Mesenchymal stem cell (in vitro differentiated cells and primary cell): ENCODE data around the gene LEMD2.

ENCODE experiments used
- DNase-seq: peaks from one replicate; pipeline ENCODE4 v3.0.0-alpha.2; 2013
- H2AFZ ChIP-seq: one replicate; pipeline ENCODE4 v1.6.1; 2013; ENCODE audit warnings: low read depth, mild to moderate bottlenecking, control low read depth, inconsistent platforms, low read length, moderate library complexity
- H2AK5ac ChIP-seq: 2 replicates; pipeline ENCODE4 v1.6.1; 2013; ENCODE audit warnings: low read length, moderate library complexity, mild to moderate bottlenecking, inconsistent platforms; ENCODE audit not compliant: severe bottlenecking
- H2BK120ac ChIP-seq: one replicate; pipeline ENCODE4 v1.6.1; 2013; ENCODE audit warnings: low read depth, mild to moderate bottlenecking, inconsistent platforms, low read length, moderate library complexity
- H2BK12ac ChIP-seq, 2 experiments: one replicate each; pipeline ENCODE4 v1.6.1; 2013; ENCODE audit warnings: inconsistent platforms in 2 of 2, low read length in 2 of 2, mild to moderate bottlenecking in 2 of 2, moderate library complexity in 2 of 2, control low read depth in 1 of 2
- H2BK15ac ChIP-seq: one replicate; pipeline ENCODE4 v1.6.1; 2013; ENCODE audit warnings: mild to moderate bottlenecking, low read depth, inconsistent platforms; ENCODE audit not compliant: poor library complexity, severe bottlenecking
- H2BK5ac ChIP-seq: 2 replicates; pipeline ENCODE4 v1.6.1; 2013; ENCODE audit warnings: low read depth, mild to moderate bottlenecking, low read length, control low read depth, inconsistent platforms; ENCODE audit not compliant: poor library complexity, severe bottlenecking
- H3K14ac ChIP-seq, 2 experiments: one replicate each; pipeline ENCODE4 v1.6.1; 2013; ENCODE audit warnings: inconsistent platforms in 2 of 2, low read length in 2 of 2, control low read depth in 1 of 2, mild to moderate bottlenecking in 1 of 2, moderate library complexity in 1 of 2
- H3K18ac ChIP-seq, 2 experiments: one replicate each; pipeline ENCODE4 v1.6.1; 2013; ENCODE audit warnings: inconsistent platforms in 2 of 2, low read length in 2 of 2, control low read depth in 1 of 2, low read depth in 1 of 2, mild to moderate bottlenecking in 1 of 2
- H3K23ac ChIP-seq, 2 experiments: one replicate each; pipeline ENCODE4 v1.6.1; 2013; ENCODE audit warnings: inconsistent platforms in 2 of 2, low read length in 2 of 2, mild to moderate bottlenecking in 2 of 2, moderate library complexity in 2 of 2, control low read depth in 1 of 2
- H3K27ac ChIP-seq: 2 replicates; pipeline ENCODE4 v1.5.1; 2013; ENCODE audit warnings: mild to moderate bottlenecking, moderate library complexity, low read length, control low read depth, inconsistent platforms; ENCODE audit not compliant: poor library complexity, severe bottlenecking
- H3K27me3 ChIP-seq, 2 experiments: 2 replicates each; pipeline versions ENCODE4 v1.6.1 to v1.7.0; 2013; ENCODE audit warnings: low read length in 2 of 2, mild to moderate bottlenecking in 2 of 2, moderate library complexity in 2 of 2, control low read depth in 1 of 2, inconsistent platforms in 1 of 2; ENCODE audit not compliant: control insufficient read depth in 1 of 2, insufficient read depth in 1 of 2
- H3K36me3 ChIP-seq, 2 experiments: 2 replicates each; pipeline versions ENCODE4 v1.6.1 to v1.7.0; 2013; ENCODE audit warnings: low read length in 2 of 2, control low read depth in 1 of 2, inconsistent platforms in 1 of 2, low read depth in 1 of 2, mild to moderate bottlenecking in 1 of 2; ENCODE audit not compliant: insufficient read depth in 2 of 2, control insufficient read depth in 1 of 2
- H3K4ac ChIP-seq, 2 experiments: one replicate each; pipeline ENCODE4 v1.6.1; 2013; ENCODE audit warnings: inconsistent platforms in 2 of 2, low read length in 2 of 2, mild to moderate bottlenecking in 2 of 2, moderate library complexity in 2 of 2, control low read depth in 1 of 2, low read depth in 1 of 2
- H3K4me1 ChIP-seq: 2 replicates; pipeline ENCODE4 v1.6.1; 2013; ENCODE audit warnings: low read depth, low read length, control low read depth; ENCODE audit not compliant: control insufficient read depth, insufficient read depth
- H3K4me2 ChIP-seq: 2 replicates; pipeline ENCODE4 v1.6.1; 2013; ENCODE audit warnings: low read length, mild to moderate bottlenecking, inconsistent platforms; ENCODE audit not compliant: poor library complexity, severe bottlenecking
- H3K4me3 ChIP-seq, 2 experiments: 2 replicates each; pipeline versions ENCODE4 v1.5.1 to v1.7.0; 2013; ENCODE audit warnings: low read length in 2 of 2, mild to moderate bottlenecking in 2 of 2, control low read depth in 1 of 2, low read depth in 1 of 2; ENCODE audit not compliant: insufficient read depth in 1 of 2
- H3K79me1 ChIP-seq: replicated peaks from 2 replicates; pipeline ENCODE4 v1.6.1; 2013; ENCODE audit warnings: mild to moderate bottlenecking, control low read depth, low read length, inconsistent platforms; ENCODE audit not compliant: poor library complexity, severe bottlenecking
- H3K9ac ChIP-seq: 2 replicates; pipeline ENCODE4 v1.7.0; 2013; ENCODE audit warnings: mild to moderate bottlenecking, low read length, moderate library complexity
- H3K9me3 ChIP-seq: 2 replicates; pipeline ENCODE4 v1.7.0; 2013; ENCODE audit warnings: mild to moderate bottlenecking, low read length; ENCODE audit not compliant: control insufficient read depth
- H4K8ac ChIP-seq: one replicate; pipeline ENCODE4 v1.6.1; 2013; ENCODE audit warnings: inconsistent platforms, mild to moderate bottlenecking, low read length, moderate library complexity
- H4K91ac ChIP-seq: one replicate; pipeline ENCODE4 v1.6.1; 2013; ENCODE audit warnings: mild to moderate bottlenecking, low read length, inconsistent platforms
- WGBS: methylation state at CpG from one replicate; pipeline ENCODE4 v1.1.7; 2013; ENCODE audit warnings: mixed read lengths; 5-methylcytosine and 5-hydroxymethylcytosine counted together

The LEMD2 gene

GRCh38 chr6:33779895-33780294 is 9.0 kb downstream of the LEMD2 start:
- no peak overlapping the region for H3K14ac ChIP-seq
- no peak overlapping the region for H3K4me2 ChIP-seq
- no peak for DNase-seq
- no peak overlapping the region for H3K23ac ChIP-seq
- 91% methylated on average over 14 of the region's 14 CpGs for WGBS
- H3K18ac ChIP-seq: no peak overlapping the region
- peak overlapping the region; percentile 89 for H2AK5ac ChIP-seq
- H4K8ac ChIP-seq: no peak overlapping the region
- H3K9ac ChIP-seq: no peak overlapping the region
- no peak overlapping the region for H2AFZ ChIP-seq
- H3K27ac ChIP-seq: no peak overlapping the region
- no peak overlapping the region for H4K91ac ChIP-seq
- H3K4ac ChIP-seq: no peak overlapping the region
- H3K79me1 ChIP-seq: peaks cover 34% of the 10 kb centered on the region
- peak overlapping the region; percentile 26 for H2BK15ac ChIP-seq
- H3K36me3 ChIP-seq: peaks cover 80 to 98% of the 10 kb centered on the region in 2 experiments
- no peak overlapping the region for H2BK12ac ChIP-seq
- H3K9me3 ChIP-seq: no peaks in the 10 kb centered on the region
- no peak overlapping the region for H2BK5ac ChIP-seq
- H3K4me3 ChIP-seq: no peak overlapping the region
- H3K27me3 ChIP-seq: no peaks in the 10 kb centered on the region
- peaks cover 47% of the 10 kb centered on the region for H3K4me1 ChIP-seq
- H2BK120ac ChIP-seq: no peak overlapping the region

GRCh38 chr6:33779290-33779689 is 9.6 kb downstream of the LEMD2 start:
- H4K91ac ChIP-seq: no peak overlapping the region
- H3K23ac ChIP-seq: no peak overlapping the region
- H3K27ac ChIP-seq: no peak overlapping the region
- H3K79me1 ChIP-seq: peaks cover 34% of the 10 kb centered on the region
- H3K4me2 ChIP-seq: no peak overlapping the region
- peaks cover 47% of the 10 kb centered on the region for H3K4me1 ChIP-seq
- H3K14ac ChIP-seq: no peak overlapping the region
- H2BK5ac ChIP-seq: no peak overlapping the region
- H2AK5ac ChIP-seq: peak overlapping the region; percentile 38
- no peak overlapping the region for H2BK12ac ChIP-seq
- H3K4me3 ChIP-seq: no peak overlapping the region
- no peak overlapping the region for H2BK15ac ChIP-seq
- H3K9me3 ChIP-seq: no peaks in the 10 kb centered on the region
- H2BK120ac ChIP-seq: no peak overlapping the region
- H2AFZ ChIP-seq: no peak overlapping the region
- 76% methylated on average over 6 of the region's 7 CpGs for WGBS
- no peaks in the 10 kb centered on the region for H3K27me3 ChIP-seq
- H4K8ac ChIP-seq: no peak overlapping the region
- peaks cover 81 to 99% of the 10 kb centered on the region in 2 experiments for H3K36me3 ChIP-seq
- H3K9ac ChIP-seq: no peak overlapping the region
- no peak for DNase-seq
- H3K18ac ChIP-seq: no peak overlapping the region
- H3K4ac ChIP-seq: no peak overlapping the region

GRCh38 chr6:33778444-33779121 is 10.3 kb downstream of the LEMD2 start:
- Histone ChIP-seq H3K9ac (no peak overlapping the region), H3K18ac (no peak overlapping the region), H3K79me1 (peaks cover 31% of the 10 kb centered on the region), H2BK120ac (no peak overlapping the region), H3K4me2 (no peak overlapping the region), H3K9me3 (no peaks in the 10 kb centered on the region), H4K91ac (no peak overlapping the region), H3K4me1 (peaks cover 48% of the 10 kb centered on the region), H3K27ac (peak overlapping the region; percentile 32), H3K23ac (no peak overlapping the region), H3K27me3 (no peaks in the 10 kb centered on the region), H2AK5ac (no peak overlapping the region), H2AFZ (no peak overlapping the region), H3K14ac (no peak overlapping the region), H3K4me3 (no peak overlapping the region), H4K8ac (no peak overlapping the region), H3K36me3 (peaks cover 78 to 96% of the 10 kb centered on the region in 2 experiments), H2BK5ac (no peak overlapping the region), H3K4ac (no peak overlapping the region), H2BK12ac (no peak overlapping the region), H2BK15ac (no peak overlapping the region)
- no peak for DNase-seq
- 76% methylated on average over 12 of the region's 12 CpGs for WGBS

GRCh38 chr6:33777398-33778388 is 11.2 kb downstream of the LEMD2 start:
- no peaks in the 10 kb centered on the region for H3K9me3 ChIP-seq
- no peak overlapping the region for H2BK15ac ChIP-seq
- no peak overlapping the region for H3K23ac ChIP-seq
- no peak for DNase-seq
- no peak overlapping the region for H2AFZ ChIP-seq
- no peak overlapping the region for H3K9ac ChIP-seq
- no peak overlapping the region for H2BK120ac ChIP-seq
- H3K14ac ChIP-seq: no peak overlapping the region
- no peak overlapping the region for H3K18ac ChIP-seq
- peaks cover 26% of the 10 kb centered on the region for H3K79me1 ChIP-seq
- H3K27me3 ChIP-seq: no peaks in the 10 kb centered on the region
- H3K4me1 ChIP-seq: peaks cover 56% of the 10 kb centered on the region
- no peak overlapping the region for H3K4ac ChIP-seq
- H3K36me3 ChIP-seq: peaks cover 78 to 96% of the 10 kb centered on the region in 2 experiments
- H3K27ac ChIP-seq: peak overlapping the region; percentile 74
- WGBS: 88% methylated on average over 25 of the region's 25 CpGs
- no peak overlapping the region for H2BK12ac ChIP-seq
- no peak overlapping the region for H4K91ac ChIP-seq
- peak overlapping the region; percentile 16 for H2AK5ac ChIP-seq
- no peak overlapping the region for H4K8ac ChIP-seq
- no peak overlapping the region for H3K4me2 ChIP-seq
- no peak overlapping the region for H3K4me3 ChIP-seq
- no peak overlapping the region for H2BK5ac ChIP-seq
